Measurements from ENCODE around the gene SND1.

The SND1 gene

DNA sequence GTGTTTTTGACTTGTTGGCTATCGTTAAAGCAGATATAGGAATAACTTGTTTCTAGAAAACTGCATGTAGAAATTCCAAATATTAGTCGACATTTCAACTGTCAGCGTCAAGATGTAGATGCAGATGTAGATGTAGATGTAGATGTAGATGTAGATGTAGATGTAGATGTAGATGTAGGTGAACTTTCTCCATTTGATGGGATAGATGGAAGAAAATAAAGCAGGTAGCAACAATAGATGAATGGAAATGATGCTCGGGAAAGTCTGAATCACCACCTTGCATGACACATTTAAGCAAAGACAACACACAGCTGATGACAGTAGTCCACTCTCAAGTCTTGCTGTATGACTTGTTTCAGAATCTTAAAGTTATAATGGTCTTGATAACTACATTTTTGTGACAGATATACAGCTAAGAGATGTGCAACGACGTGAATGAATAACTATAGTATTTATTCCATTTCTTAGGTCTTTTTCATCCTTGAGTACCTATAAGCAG is 53.5 kb downstream of the SND1 start:
- peaks cover 83% of the 10 kb centered on the region for H3K36me3 ChIP-seq
- no peak for TF ChIP-seq CTCF (IDR thresholded peaks at IDR 0.05; ENCODE audit: low read depth, low read length)
- H3K4me3 ChIP-seq (ENCODE audit: low read depth, low read length): no peak overlapping the region
- H3K9me3 ChIP-seq (ENCODE audit: severe bottlenecking): no peaks in the 10 kb centered on the region
- no peaks in the 10 kb centered on the region for H3K27me3 ChIP-seq (ENCODE audit: insufficient read depth, low read depth, severe bottlenecking)
- no peak overlapping the region for H3K27ac ChIP-seq
- DNase-seq: no peak

DNA sequence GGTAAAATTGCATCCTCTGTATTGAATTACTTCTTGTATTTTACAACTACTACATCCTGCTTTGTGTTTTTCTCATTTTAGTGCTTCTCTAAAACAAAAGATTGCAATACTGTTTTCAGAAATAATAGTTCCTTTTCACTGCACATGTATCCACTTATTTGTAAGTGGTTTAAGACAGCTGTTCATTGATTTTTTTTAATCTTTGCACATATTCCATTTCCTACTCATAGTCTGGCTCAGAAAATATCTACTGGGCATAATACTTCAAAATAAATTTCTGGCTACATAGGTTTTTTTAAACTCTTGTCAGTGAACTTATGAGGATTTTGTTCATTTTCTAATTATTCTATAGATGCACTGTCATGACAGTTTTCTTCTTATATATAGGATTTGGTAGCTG is 54.8 kb downstream of the SND1 start:
- no peak for DNase-seq
- no peak for TF ChIP-seq CTCF (IDR thresholded peaks at IDR 0.05; ENCODE audit: low read depth, low read length)
- Histone ChIP-seq H3K36me3 (peaks cover 81% of the 10 kb centered on the region), H3K27me3 (ENCODE audit: insufficient read depth, low read depth, severe bottlenecking) (no peaks in the 10 kb centered on the region), H3K9me3 (ENCODE audit: severe bottlenecking) (peaks cover 4% of the 10 kb centered on the region), H3K27ac (no peak overlapping the region), H3K4me3 (ENCODE audit: low read depth, low read length) (no peak overlapping the region)

DNA sequence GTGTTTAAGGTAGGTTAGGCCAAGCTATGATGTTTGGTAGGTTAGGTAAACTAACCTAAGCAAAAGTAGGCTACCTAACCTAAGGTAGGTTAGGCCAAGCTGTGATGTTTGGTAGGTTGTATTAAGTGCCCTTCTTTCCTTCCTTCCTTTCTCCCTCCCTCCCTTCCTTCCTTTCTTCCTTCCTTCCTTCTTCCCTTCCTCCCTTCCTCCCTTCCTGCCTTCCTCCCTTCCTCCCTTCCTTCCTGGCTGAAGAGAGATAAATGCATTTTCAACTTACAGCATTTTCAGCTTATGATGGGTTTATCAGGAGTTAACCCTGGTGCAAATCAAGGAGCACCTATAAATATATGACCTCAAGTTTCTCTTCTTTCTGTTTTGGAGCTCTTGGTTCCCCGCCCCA is 56.2 kb downstream of the SND1 start:
- Histone ChIP-seq H3K9me3 (ENCODE audit: severe bottlenecking) (peaks cover 4% of the 10 kb centered on the region), H3K36me3 (peaks cover 72% of the 10 kb centered on the region), H3K27ac (no peak overlapping the region), H3K4me3 (ENCODE audit: low read depth, low read length) (no peak overlapping the region), H3K27me3 (ENCODE audit: insufficient read depth, low read depth, severe bottlenecking) (no peaks in the 10 kb centered on the region)
- DNase-seq: no peak
- no peak for TF ChIP-seq CTCF (IDR thresholded peaks at IDR 0.05; ENCODE audit: low read depth, low read length)

GRCh38 chr7:127708788-127709187 is 56.8 kb downstream of the SND1 start:
- TF ChIP-seq CTCF (IDR thresholded peaks at IDR 0.05; ENCODE audit: low read depth, low read length): peak; percentile 69
- H3K36me3 ChIP-seq: peaks cover 66% of the 10 kb centered on the region
- DNase-seq: peak; percentile 75
- no peak overlapping the region for H3K27ac ChIP-seq
- H3K9me3 ChIP-seq (ENCODE audit: severe bottlenecking): peaks cover 4% of the 10 kb centered on the region
- no peaks in the 10 kb centered on the region for H3K27me3 ChIP-seq (ENCODE audit: insufficient read depth, low read depth, severe bottlenecking)
- H3K4me3 ChIP-seq (ENCODE audit: low read depth, low read length): no peak overlapping the region

- Histone ChIP-seq H3K9me3 (ENCODE audit: severe bottlenecking) (peaks cover 4% of the 10 kb centered on the region), H3K4me3 (ENCODE audit: low read depth, low read length) (no peak overlapping the region), H3K27ac (no peak overlapping the region), H3K36me3 (peaks cover 63% of the 10 kb centered on the region), H3K27me3 (ENCODE audit: insufficient read depth, low read depth, severe bottlenecking) (no peaks in the 10 kb centered on the region)
- TF ChIP-seq CTCF (IDR thresholded peaks at IDR 0.05; ENCODE audit: low read depth, low read length): no peak
- DNase-seq: no peak
Observed at GRCh38 chr7:127710635-127711034, 58.6 kb downstream of the SND1 start.

DNA sequence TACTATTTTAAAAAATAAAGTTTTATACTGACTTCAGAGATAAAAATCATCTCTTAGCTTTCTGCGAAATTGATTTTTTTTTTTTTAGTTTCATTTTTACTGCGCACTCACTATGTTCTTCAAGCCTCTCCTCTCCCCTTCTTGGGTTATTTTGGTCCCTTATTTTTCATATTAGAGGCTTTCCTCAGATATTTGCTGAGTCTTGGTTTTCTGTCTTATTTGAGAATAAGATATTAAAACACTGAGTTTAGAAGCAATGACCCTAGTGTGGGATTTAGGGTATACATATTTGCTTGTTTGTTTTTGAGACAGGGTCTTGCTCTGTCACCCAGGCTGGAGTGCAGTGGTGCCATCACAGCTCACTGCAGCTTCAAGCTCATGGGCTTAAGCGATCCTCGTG is 59.9 kb downstream of the SND1 start:
- H3K27me3 ChIP-seq (ENCODE audit: insufficient read depth, low read depth, severe bottlenecking): no peaks in the 10 kb centered on the region
- no peak for DNase-seq
- TF ChIP-seq CTCF (IDR thresholded peaks at IDR 0.05; ENCODE audit: low read depth, low read length): no peak
- H3K9me3 ChIP-seq (ENCODE audit: severe bottlenecking): peaks cover 4% of the 10 kb centered on the region
- H3K27ac ChIP-seq: no peak overlapping the region
- H3K36me3 ChIP-seq: peaks cover 53% of the 10 kb centered on the region
- H3K4me3 ChIP-seq (ENCODE audit: low read depth, low read length): no peak overlapping the region
